Fibroblast of lung (primary cell): ENCODE measurements around the gene STAG3. TPM values are rescaled to one million over a fixed set of nuclear protein-coding genes. Genes with fewer than 3 reads are reported as not detected.

ENCODE experiments used
- DNase-seq, 2 donors: peaks; one replicate each; pipeline versions ENCODE4 v3.0.0 to v3.0.0-alpha.2; 2010; ENCODE audit warnings: low read depth in 2 of 2
- H2AFZ ChIP-seq: 2 replicates; pipeline ENCODE4 v1.5.1; 2012; ENCODE audit warnings: low read length, control low read depth, inconsistent platforms
- H3K27ac ChIP-seq: 2 replicates; pipeline ENCODE4 v1.5.1; 2011; ENCODE audit warnings: low read length, control low read depth; ENCODE audit not compliant: insufficient read depth
- H3K27me3 ChIP-seq: 2 replicates; pipeline ENCODE4 v1.5.1; 2011; ENCODE audit warnings: mild to moderate bottlenecking, low read length; ENCODE audit not compliant: control insufficient read depth, insufficient read depth
- H3K36me3 ChIP-seq: 2 replicates; pipeline ENCODE4 v1.5.1; 2011; ENCODE audit warnings: low read length; ENCODE audit not compliant: control insufficient read depth, insufficient read depth
- H3K4me1 ChIP-seq: 2 replicates; pipeline ENCODE4 v1.5.1; 2011; ENCODE audit warnings: low read length; ENCODE audit not compliant: control insufficient read depth, insufficient read depth; ENCODE audit errors: extremely low read depth
- H3K4me2 ChIP-seq: 2 replicates; pipeline ENCODE4 v1.5.1; 2011; ENCODE audit warnings: low read length, control low read depth; ENCODE audit not compliant: insufficient read depth; ENCODE audit errors: extremely low read depth
- H3K4me3 ChIP-seq, 4 experiments: fragments of 200-600 bp in 1 of 4; sonication (generic) in 1 of 4; replicated peaks in 1 of 4; 2 replicates each; pipeline ENCODE4 v1.5.1; 2011 to 2016; ENCODE audit warnings: low read length in 4 of 4, low read depth in 3 of 4, mild to moderate bottlenecking in 3 of 4, control low read depth in 2 of 4, inconsistent platforms in 1 of 4, mixed read lengths in 1 of 4; ENCODE audit not compliant: insufficient read depth in 1 of 4; ENCODE audit errors: control extremely low read depth in 1 of 4
- H3K79me2 ChIP-seq: 2 replicates; pipeline ENCODE4 v1.5.1; 2012; ENCODE audit warnings: mild to moderate bottlenecking, low read length, inconsistent platforms; ENCODE audit not compliant: control insufficient read depth, insufficient read depth
- H3K9ac ChIP-seq: 2 replicates; pipeline ENCODE4 v1.5.1; 2011; ENCODE audit warnings: mild to moderate bottlenecking, low read length, control low read depth; ENCODE audit not compliant: insufficient read depth
- H3K9me3 ChIP-seq: 2 replicates; pipeline ENCODE4 v1.5.1; 2012; ENCODE audit warnings: low read depth, low read length; ENCODE audit not compliant: control insufficient read depth, insufficient read depth
- H4K20me1 ChIP-seq: 2 replicates; pipeline ENCODE4 v1.5.1; 2011; ENCODE audit warnings: low read length; ENCODE audit not compliant: control insufficient read depth, insufficient read depth; ENCODE audit errors: extremely low read depth
- EZH2 ChIP-seq: IDR thresholded peaks from 2 replicates; pipeline ENCODE4 v1.5.1; 2012; ENCODE audit warnings: low read length, control low read depth, mild to moderate bottlenecking; ENCODE audit errors: missing control alignments
- polyA plus RNA-seq, 2 donors: library from polyadenylated mRNA; depleted of rRNA in 1 of 2; stranded (reverse) in 1 of 2; unstranded in 1 of 2; fragments of >200 nt; gene quantifications; 2 replicates each; pipeline ENCODE4 v1.2.1, GENCODE V29; 2011 to 2012; ENCODE audit warnings: missing spikeins in 1 of 2
- total RNA-seq: library from RNA; depleted of rRNA; stranded (reverse); fragments of >200 nt; gene quantifications from 2 replicates; pipeline ENCODE4 v1.2.1, GENCODE V29; 2014
- TF ChIP-seq, protein P1 (sequence below), 2 donors: IDR thresholded peaks in 1 of 2; conservative IDR thresholded peaks in 1 of 2; 1 replicate in 1 of 2; 2 replicates in 1 of 2; pipeline ENCODE4 v1.5.1; 2011 to 2012; ENCODE audit warnings: low read length in 2 of 2, control low read depth in 1 of 2, inconsistent platforms in 1 of 2, low read depth in 1 of 2, mild to moderate bottlenecking in 1 of 2

Gene STAG3
- total and polyA plus RNA-seq, 2 donors (not counting 1 experiment from before 2014, with no cell fraction given), result 0.27 to 0.50 TPM

DNA sequence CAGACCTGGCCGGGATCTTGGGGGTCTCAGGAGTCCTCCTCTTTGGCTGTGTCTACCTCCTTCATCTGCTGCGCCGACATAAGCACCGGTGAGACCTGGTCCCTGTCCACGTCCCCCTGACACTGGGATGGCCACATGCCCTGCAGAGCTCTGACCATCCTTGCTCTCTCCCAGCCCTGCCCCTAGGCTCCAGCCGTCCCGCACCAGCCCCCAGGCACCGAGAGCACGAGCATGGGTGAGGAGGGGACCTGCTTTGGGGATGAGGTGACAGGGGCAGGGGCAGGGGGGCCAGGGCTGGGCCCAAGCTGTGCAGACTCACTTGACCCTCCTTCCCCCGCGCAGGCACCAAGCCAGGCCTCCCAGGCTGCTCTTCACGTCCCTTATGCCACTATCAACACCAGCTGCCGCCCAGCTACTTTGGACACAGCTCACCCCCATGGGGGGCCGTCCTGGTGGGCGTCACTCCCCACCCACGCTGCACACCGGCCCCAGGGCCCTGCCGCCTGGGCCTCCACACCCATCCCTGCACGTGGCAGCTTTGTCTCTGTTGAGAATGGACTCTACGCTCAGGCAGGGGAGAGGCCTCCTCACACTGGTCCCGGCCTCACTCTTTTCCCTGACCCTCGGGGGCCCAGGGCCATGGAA, 43.0 kb downstream of the STAG3 start:
- Histone ChIP-seq H2AFZ (no peak overlapping the region), H3K36me3 (no peaks in the 10 kb centered on the region), H4K20me1 (no peaks in the 10 kb centered on the region), H3K4me2 (no peak overlapping the region), H3K27ac (no peak overlapping the region), H3K79me2 (no peaks in the 10 kb centered on the region), H3K4me3 (no peak overlapping the region), H3K9me3 (no peaks in the 10 kb centered on the region), H3K4me1 (no peaks in the 10 kb centered on the region), H3K9ac (no peak overlapping the region), H3K27me3 (no peaks in the 10 kb centered on the region)
- no peak for DNase-seq
- no peak for TF ChIP-seq EZH2
- TF ChIP-seq, protein P1, sequence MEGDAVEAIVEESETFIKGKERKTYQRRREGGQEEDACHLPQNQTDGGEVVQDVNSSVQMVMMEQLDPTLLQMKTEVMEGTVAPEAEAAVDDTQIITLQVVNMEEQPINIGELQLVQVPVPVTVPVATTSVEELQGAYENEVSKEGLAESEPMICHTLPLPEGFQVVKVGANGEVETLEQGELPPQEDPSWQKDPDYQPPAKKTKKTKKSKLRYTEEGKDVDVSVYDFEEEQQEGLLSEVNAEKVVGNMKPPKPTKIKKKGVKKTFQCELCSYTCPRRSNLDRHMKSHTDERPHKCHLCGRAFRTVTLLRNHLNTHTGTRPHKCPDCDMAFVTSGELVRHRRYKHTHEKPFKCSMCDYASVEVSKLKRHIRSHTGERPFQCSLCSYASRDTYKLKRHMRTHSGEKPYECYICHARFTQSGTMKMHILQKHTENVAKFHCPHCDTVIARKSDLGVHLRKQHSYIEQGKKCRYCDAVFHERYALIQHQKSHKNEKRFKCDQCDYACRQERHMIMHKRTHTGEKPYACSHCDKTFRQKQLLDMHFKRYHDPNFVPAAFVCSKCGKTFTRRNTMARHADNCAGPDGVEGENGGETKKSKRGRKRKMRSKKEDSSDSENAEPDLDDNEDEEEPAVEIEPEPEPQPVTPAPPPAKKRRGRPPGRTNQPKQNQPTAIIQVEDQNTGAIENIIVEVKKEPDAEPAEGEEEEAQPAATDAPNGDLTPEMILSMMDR (conservative IDR thresholded peaks at IDR 0.05 in 1 of 2, IDR thresholded peaks at IDR 0.05 in 1 of 2; ENCODE audit: low read depth in 1 of 2, low read length in 2 of 2), result no peak

- H3K9me3 ChIP-seq, result no peaks in the 10 kb centered on the region
- no peak overlapping the region for H3K4me2 ChIP-seq
- H3K4me3 ChIP-seq, result no peak overlapping the region
- H3K36me3 ChIP-seq, result no peaks in the 10 kb centered on the region
- no peak overlapping the region for H2AFZ ChIP-seq
- H3K27ac ChIP-seq, result no peak overlapping the region
- no peak for TF ChIP-seq EZH2
- TF ChIP-seq, protein P1 (conservative IDR thresholded peaks at IDR 0.05 in 1 of 2, IDR thresholded peaks at IDR 0.05 in 1 of 2; ENCODE audit: low read depth in 1 of 2, low read length in 2 of 2), result no peak
- no peaks in the 10 kb centered on the region for H3K27me3 ChIP-seq
- no peaks in the 10 kb centered on the region for H3K79me2 ChIP-seq
- no peak for DNase-seq
- H4K20me1 ChIP-seq, result no peaks in the 10 kb centered on the region
- H3K9ac ChIP-seq, result no peak overlapping the region
- H3K4me1 ChIP-seq, result no peaks in the 10 kb centered on the region
Measured at GRCh38 chr7:100221231-100221718, 43.6 kb downstream of the STAG3 start.

DNA sequence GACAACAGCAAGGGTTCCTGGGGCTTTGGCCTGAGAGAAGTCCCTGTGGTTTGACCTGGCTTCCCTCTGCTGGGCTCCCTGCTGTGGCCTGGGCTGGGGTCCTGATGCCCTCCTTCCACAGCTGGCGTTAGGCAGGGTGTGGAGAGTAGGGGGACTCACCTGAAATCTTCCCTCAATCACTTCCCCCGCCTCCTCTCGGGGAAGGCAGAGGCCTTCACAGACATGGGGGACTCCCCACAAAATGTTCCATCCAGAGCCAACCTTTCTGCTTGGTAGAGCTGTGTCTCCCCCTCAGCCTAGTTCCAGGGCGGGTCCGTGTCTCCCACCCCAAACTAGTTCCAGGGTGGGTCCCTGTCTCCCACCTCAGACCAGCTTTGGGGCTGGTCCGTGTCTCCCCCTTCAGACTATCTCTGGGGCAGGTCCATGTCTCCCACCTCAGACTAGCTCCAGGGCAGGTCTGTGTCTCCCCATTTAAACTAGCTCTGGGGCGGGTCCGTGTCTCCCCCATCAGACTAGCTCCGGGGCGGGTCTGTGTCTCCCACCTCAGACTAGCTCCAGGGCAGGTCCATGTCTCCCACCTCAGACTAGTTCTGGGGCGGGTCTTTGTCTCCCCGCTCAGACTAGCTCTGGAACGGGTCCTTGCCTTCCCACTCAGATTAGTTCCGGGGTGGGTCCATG, 44.2 kb downstream of the STAG3 start:
- Histone ChIP-seq H3K4me3 (no peak overlapping the region), H3K79me2 (no peaks in the 10 kb centered on the region), H3K4me2 (no peak overlapping the region), H2AFZ (no peak overlapping the region), H3K9me3 (no peaks in the 10 kb centered on the region), H3K9ac (no peak overlapping the region), H4K20me1 (no peaks in the 10 kb centered on the region), H3K27me3 (no peaks in the 10 kb centered on the region), H3K36me3 (no peaks in the 10 kb centered on the region), H3K4me1 (no peaks in the 10 kb centered on the region), H3K27ac (no peak overlapping the region)
- no peak for DNase-seq
- no peak for TF ChIP-seq EZH2
- TF ChIP-seq, protein P1 (conservative IDR thresholded peaks at IDR 0.05 in 1 of 2, IDR thresholded peaks at IDR 0.05 in 1 of 2; ENCODE audit: low read depth in 1 of 2, low read length in 2 of 2), result no peak
